Hepatocyte (in vitro differentiated cells): Measurements from ENCODE around the gene ADAMTSL1.

Source experiments
- CTCF ChIP-seq: fragments of 200-600 bp; sonication (generic); IDR thresholded peaks from 2 replicates; pipeline ENCODE4 v1.5.1; 2016; ENCODE audit warnings: antibody characterized with exemption, mild to moderate bottlenecking; ENCODE audit not compliant: poor library complexity
- EZH2 ChIP-seq: fragments of 200-600 bp; sonication (generic); IDR thresholded peaks from 2 replicates; pipeline ENCODE4 v1.6.1; 2016; ENCODE audit warnings: antibody characterized with exemption, mild to moderate bottlenecking, borderline replicate concordance

GRCh38 chr9:18768951-18769622 is 295.1 kb downstream of the ADAMTSL1 start:
- TF ChIP-seq CTCF: no peak
- TF ChIP-seq EZH2: no peak
